D341Med (cell line): ENCODE measurements around the gene TCF4.

Experiments used
- DNase-seq: peaks from one replicate; pipeline ENCODE4 v3.0.0; 2012; ENCODE audit warnings: low spot score

The TCF4 gene

DNA sequence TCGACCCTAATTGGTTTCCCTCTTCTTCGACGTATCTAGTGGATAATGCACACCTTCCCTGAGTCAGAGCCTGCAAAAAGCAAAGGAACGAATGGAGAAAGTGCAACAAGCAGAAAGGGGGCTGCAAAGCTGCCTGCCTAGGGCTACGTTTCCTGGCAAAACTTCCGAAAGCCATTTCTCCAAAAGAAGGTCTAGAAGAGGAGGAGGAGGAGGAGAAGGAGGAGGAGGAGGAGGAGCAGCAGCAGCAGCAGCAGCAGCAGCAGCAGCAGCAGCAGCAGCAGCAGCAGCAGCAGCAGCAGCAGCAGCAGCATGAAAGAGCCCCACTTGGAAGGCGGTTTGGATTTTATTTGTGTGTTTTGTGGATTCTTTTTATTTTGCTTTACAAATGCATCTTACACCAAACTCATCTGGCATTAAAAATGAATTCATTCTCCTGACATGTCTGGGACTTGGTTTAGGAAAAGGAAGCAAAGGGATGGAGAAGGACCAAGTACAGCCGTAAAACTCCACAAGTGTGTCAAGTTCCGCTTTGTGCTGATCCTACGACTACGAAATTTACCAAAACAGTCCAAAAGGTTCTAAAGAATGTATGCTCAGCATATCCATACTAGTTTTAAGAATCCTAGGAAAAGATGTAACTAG, 2.0 kb downstream of the TCF4 start:
- no peak for DNase-seq

DNA sequence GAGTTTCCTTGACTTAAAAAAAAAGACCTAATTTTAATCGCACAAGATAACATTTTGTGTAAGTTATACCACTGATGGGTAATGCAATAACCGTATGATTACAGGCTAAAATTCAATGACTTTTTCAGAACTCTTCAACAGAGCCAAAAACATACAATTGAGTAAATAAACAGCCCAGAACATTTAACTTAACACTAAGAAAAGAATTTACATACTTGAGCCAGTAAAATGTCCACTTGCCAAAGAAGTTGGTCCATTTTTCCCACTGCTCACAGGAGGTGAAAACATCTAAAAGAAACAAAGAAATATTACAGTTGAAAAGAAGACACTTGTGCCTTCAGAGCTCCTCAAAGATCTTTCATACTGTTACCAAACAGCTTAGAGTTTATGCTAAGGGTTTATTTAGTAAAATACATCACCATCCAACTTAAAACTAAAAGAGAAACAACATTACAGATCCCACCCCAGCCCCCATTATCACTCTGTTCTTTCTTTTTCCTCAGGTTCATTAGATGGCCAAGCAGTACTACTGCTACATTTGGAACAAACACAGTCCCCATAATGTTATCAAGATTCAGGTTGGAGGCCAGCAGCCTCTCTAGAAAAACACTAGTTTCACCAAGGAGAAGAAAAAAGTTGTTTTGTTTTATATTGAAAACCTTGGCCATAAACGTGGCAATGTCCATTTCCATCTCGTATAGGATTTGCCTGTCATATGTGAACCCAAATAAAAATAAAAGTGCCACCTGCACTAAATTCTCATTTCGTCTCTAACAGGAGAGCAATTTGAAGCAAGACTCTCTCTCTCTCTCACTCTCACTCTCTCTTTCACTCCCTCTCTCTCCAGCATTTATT, 2.7 kb downstream of the TCF4 start:
- DNase-seq, result no peak

DNA sequence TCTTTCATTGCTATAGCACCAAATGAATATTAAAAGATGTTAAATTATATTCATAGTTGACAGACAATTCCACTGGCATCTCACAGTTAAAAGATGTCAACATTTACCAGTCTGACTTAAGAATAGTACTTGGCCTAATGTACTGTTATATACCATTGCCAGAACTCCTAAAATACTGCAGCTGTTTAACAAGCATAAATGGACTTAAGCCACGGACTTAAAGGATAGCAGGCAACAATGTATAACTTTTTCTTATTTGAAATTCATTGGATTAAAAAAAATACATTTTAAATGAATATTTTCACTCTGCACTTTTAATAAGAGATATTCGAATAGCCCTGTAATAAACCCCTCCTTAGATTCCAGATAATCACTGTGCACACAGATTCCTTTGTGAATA, 3.8 kb downstream of the TCF4 start:
- no peak for DNase-seq

- no peak for DNase-seq
Observed at GRCh38 chr18:55582325-55582724, 5.7 kb downstream of the TCF4 start.

DNA sequence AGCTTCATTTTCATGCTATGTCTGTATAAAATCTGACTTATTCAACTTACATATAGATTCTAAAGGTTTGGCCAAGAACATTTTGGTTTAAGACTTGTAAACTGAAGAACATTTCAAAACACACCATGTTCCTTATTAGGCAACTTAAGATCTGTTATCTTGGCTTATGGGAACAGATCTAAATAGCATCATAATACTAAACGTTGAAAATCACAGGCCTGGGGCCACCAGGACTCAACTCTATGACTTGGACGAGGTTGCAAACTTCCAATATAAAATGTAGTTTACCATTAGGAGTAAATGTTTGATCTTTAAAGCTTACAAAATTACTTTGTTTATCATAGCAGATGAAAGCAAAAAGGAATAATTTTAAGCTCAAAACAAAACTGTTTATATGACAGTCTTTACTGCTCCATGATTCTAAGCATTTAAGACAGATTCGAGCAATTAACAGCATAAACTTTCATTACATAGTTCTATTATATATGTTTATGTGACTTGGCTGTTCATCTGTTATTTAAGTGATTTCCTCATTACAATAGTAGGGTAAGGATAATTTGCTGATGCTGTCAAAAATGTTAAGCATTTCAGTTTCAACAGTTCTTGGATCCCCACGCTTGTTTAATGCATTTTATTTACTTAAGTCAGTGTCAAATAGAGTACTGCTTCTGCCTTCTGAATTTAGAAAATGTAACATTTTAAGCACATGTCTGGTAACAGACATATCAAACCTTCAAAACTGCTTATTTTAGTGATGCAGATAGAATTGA, 8.3 kb downstream of the TCF4 start:
- no peak for DNase-seq

DNA sequence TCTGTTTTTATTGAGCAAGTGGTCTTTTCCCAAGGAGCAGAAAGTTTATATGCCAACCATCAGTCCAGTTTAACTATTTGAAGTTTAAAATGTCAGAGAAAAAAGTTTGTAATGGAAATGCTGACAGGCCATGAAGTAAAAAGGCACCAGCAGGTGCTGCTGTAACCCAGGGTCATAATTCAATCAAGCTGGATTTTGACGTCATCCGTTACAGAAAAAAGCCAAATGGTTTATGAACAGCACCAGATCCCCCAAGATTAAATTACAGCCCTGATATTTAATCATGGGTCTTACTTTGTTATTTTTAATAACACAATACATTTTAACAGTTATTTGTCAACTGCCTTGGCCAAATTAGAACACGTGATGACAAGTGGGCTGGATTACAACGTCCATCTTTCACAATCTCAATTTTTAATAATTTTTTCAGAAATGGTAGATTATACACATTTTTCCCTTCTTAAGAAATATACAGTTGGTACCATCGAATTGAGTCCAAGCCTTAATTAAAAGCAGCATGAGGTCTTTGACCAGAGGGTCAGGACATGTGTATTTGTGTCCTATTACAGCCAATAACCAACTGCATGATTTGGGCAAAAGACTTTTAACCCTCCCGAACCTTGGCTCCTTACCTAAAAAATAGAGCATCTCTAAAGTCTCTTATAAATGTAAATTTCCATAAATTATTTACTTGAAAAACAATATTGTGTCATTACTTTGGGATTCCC, 10.0 kb downstream of the TCF4 start:
- no peak for DNase-seq

DNA sequence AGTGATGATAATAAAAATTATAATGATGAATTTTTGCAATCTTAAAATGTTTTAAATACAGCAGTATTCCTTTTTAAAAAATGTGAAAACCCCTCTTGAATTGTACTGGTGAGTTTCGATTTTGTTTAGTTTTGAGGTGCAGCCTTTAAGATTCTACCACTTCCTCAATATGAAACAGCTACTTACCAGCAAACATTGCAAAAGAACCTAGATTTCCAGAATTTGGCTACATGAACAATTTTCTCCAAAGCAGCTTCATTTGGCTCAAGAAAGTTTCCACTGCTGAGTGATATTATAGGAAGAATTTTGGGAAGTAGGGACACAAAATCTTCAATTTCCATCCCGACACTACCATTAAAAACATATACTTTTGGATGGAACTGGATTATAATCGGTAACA, 12.0 kb downstream of the TCF4 start:
- DNase-seq, result no peak

DNA sequence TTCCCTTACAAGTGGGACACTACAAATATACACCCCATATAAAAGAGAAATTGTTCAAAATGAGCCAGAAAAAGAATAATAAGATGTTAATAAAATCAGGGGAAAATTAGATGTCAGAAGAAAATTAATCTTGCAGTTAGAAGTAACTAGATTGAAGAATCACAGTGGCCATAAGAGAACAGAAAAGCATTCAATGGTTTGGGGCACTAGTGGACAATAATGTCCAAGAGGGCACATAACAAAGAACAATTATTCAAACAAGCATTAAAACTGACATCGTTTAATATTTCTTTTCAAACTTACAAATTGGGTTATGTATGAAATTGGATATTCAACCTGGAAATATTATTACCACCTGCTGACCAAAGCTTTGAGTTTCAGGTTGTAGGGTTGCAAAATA, 12.9 kb downstream of the TCF4 start:
- DNase-seq, result no peak

DNA sequence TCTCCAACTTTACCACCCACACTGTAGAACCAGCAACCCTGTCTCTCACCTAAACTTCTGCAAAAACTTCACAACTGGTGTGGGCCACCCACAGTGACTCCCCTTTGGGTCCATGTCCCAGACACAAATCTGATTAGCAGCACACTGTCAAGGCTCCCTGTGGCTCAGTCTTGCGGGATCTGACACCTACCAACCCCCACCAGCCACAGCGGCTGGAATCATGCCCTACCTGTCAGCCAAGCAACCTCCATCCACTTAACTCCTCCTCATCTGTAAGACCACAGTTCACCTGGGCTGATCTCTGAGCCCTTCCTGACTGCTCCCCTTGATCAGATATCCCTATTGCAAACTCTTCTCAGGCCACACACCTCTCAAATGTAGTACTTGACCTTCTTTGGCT, 14.6 kb downstream of the TCF4 start:
- DNase-seq, result no peak

DNA sequence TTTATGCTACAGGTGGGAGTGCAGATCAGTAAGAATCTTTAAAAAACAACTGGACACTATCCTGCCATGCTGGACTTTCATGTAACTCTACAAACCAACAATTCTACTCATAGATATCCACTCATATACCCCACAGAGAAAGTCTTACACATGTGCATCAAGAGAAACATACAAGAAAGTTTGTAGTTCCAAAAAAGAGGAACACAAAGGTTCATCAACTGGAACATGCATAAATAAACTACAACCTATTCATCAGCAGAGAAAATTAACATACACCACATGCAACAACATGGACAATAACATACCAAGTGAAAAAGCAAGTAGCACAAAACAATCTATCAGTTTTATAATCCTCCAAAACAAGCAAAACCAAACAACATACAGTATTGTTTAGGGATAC, 17.0 kb downstream of the TCF4 start:
- DNase-seq, result no peak

DNA sequence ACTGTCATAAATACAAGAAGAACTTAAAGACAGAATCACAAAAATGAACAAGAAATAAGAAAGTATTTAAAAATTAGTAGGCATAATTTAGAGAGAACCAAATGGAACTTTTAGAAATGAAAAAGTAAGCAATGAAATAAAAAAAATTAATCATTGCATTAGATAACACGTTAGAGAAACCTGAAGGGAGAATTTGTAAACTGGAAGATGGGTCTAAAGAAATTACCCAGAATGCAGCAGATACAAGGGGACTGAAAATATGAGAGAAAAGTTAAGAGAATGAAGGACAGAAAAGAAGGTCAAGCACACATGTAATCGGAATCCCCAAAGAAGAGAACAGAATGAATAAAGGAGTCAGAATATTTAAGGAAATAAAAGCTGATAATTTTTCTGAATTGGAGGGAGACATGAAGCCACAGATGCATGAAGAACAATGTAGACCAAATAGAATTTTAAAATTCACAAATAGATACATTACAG, 21.5 kb downstream of the TCF4 start:
- no peak for DNase-seq

- DNase-seq, result no peak
Observed at GRCh38 chr18:55559739-55560138, 28.3 kb downstream of the TCF4 start.

DNA sequence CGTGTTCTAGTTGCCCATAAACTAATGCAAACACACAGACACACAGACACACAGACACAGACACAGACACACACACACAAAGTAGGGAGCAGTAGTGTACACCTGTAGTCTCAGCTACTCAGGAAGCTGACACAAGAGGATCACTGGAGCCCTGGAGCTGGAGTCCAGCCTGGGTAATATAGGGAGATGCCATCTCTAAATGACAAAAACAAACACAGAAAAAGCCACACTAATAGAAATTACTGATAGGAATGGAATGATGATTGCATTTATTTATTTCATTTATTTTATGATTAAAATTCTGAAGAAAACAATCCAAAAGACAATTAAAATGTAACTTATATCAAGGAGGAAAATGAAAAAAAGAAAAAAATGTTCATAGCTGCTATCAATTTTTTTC, 30.8 kb downstream of the TCF4 start:
- no peak for DNase-seq

- no peak for DNase-seq
Observed at GRCh38 chr18:55555395-55556027, 32.5 kb downstream of the TCF4 start.

- no peak for DNase-seq
Observed at GRCh38 chr18:55552526-55553189, 35.3 kb downstream of the TCF4 start.

- no peak for DNase-seq
Observed at GRCh38 chr18:55551227-55551626, 36.8 kb downstream of the TCF4 start.

DNA sequence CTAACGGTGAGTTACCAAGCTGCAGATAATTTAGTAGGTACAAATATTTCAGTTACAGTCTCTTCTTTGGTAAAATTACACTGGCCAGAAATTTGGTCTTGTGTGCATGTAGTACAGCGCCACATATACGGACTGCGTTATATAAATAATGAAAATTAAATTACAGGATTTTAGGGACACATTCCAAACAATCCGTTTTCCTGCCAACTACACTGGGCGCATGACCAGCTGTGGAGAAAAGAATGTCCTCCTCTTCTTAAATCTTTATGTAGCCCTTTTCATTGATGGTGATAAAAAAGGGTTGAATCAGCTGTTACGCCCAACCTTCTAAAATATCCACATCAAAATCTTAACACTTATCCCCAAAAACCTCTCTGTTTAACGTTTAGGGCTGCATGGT, 37.5 kb downstream of the TCF4 start:
- no peak for DNase-seq

DNA sequence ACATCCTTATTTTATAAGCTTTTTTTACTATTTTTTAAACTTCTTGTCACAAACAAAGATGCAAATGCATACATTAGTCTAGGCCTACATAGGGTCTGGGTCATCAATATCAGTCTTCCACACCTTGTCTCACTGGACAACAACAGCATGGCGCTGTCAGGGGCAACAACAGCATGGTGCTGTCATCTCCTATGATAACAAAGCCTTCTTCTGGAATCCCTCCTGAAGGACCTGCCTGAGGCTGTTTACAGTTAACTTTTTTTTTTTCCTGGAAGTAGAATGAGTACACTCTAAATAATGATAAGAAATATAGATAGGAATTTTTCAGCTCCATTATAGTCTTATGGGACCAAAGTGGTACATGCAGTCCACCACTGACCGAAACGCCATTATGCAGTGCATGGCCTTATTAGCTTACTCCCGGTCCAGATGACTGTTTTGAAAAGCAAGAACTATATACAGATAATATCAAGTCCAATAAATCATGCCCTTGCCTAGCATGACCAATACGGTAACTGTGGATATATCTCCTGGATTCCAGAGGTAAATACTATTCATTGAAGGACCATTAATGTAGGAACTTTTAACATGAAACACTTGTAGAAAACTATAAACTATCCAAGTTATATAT, 38.4 kb downstream of the TCF4 start:
- DNase-seq, result no peak

- no peak for DNase-seq
Observed at GRCh38 chr18:55547705-55548056, 40.3 kb downstream of the TCF4 start.

- no peak for DNase-seq
Observed at GRCh38 chr18:55546851-55547704, 40.9 kb downstream of the TCF4 start.
